ENCODE measurements around the gene FAM24B. TPM values are rescaled to one million over a fixed set of nuclear protein-coding genes. Genes with fewer than 3 reads are reported as not detected.

Gene FAM24B
- total RNA-seq, 3 donors from 2014 or later = 3.7 to 6.6 (median 5.4) TPM

DNA sequence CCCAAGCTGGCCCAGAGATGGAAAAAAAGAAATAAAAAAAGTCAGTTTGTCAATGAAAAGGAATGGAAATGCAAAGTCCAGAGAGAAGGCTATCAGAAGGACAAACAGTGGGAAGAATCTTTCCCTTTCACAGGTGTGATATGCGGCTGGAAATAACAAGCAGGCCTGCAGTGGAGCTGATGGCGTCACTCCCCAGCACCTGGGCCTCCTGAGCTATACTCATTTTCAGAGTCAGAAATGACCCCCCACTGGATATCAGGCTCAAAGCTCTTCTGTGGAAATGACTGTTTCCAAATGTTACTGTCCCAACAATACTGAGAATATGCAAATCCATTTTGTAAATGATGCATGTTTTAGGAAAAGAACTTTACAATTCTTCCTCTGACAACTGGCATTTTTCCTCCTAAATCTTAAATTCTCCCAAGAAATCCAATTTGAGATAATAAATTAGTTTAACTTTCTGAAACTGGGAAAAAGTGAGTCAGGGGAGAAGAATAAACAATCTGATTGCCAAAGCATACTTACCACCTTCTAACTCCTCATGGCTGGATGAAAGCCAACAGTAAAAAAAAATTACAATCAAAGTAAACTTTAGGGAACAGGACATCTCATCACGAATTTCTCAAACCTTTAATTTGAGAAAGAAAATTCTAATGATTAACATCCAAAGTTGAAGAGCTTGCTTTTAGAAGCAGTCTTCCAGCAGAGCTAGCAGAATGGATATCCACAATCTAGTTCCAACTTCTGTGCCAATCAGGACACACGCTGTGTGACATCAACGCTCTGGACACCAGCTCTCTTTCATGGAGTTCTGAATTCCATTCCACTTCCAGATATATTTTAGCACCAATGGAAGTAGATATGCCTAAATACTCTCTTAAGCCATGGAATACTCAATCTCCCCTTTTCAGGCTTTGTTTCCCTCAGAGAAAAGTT lies 28.4 kb downstream of the FAM24B start:
- H3K27ac ChIP-seq = no peak overlapping the region
- H3K4me3 ChIP-seq = no peak overlapping the region
- H3K4me1 ChIP-seq = no peaks in the 10 kb centered on the region
- TF ChIP-seq, protein P1, sequence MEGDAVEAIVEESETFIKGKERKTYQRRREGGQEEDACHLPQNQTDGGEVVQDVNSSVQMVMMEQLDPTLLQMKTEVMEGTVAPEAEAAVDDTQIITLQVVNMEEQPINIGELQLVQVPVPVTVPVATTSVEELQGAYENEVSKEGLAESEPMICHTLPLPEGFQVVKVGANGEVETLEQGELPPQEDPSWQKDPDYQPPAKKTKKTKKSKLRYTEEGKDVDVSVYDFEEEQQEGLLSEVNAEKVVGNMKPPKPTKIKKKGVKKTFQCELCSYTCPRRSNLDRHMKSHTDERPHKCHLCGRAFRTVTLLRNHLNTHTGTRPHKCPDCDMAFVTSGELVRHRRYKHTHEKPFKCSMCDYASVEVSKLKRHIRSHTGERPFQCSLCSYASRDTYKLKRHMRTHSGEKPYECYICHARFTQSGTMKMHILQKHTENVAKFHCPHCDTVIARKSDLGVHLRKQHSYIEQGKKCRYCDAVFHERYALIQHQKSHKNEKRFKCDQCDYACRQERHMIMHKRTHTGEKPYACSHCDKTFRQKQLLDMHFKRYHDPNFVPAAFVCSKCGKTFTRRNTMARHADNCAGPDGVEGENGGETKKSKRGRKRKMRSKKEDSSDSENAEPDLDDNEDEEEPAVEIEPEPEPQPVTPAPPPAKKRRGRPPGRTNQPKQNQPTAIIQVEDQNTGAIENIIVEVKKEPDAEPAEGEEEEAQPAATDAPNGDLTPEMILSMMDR (IDR thresholded peaks at IDR 0.05) = no peak
- no peak for TF ChIP-seq POLR2AphosphoS5 (IDR thresholded peaks at IDR 0.05)
- TF ChIP-seq POLR2A (IDR thresholded peaks at IDR 0.05) = no peak
- H3K27me3 ChIP-seq = no peaks in the 10 kb centered on the region
- no peaks in the 10 kb centered on the region for H3K9me3 ChIP-seq
- intact Hi-C loops (cut with DNase I; ENCODE audit: low total_unique reads) = no loop called here
- H3K36me3 ChIP-seq = no peaks in the 10 kb centered on the region
- no peak for DNase-seq (ENCODE audit: low spot score in 2 of 2)

DNA sequence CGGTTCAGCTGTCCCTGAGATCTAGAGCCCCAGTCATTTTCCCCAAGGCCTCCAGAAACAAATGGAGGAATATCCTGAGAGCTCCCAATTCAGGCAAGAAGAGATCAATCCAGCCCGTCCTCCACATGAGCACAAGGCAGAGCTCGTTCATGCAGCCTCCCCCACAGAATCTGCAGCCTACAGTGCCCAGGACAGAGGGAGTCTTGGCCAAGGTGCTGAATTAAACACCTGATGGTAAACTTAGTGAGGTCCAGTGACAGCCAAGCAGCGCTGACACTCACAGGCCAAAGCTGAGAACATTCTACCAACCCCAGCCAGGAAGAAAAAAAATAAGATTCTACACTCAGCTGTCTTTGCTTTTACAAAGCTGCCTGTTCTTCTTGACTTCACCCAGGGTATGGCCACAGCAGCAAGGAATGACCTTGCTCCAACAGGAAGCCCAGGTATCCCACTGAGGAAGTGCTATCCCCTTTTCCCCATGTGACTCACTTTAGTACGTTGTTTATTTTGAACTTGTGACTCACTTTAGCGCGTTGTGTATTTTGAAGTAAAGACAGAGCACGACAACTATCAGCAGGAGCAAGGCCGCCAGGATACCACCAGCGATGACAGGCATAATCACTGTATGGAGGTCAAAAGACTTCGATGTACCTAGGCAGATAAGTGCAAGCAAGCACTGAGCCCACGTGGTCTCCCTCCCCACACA lies 29.3 kb downstream of the FAM24B start:
- intact Hi-C loops (cut with DNase I; ENCODE audit: low total_unique reads) = no loop called here
- no peaks in the 10 kb centered on the region for H3K4me1 ChIP-seq
- TF ChIP-seq POLR2AphosphoS5 (IDR thresholded peaks at IDR 0.05) (no peak), POLR2A (IDR thresholded peaks at IDR 0.05) (no peak)
- TF ChIP-seq, protein P1 (IDR thresholded peaks at IDR 0.05) = no peak
- no peak for DNase-seq (ENCODE audit: low spot score in 2 of 2)
- no peak overlapping the region for H3K4me3 ChIP-seq
- H3K27me3 ChIP-seq = no peaks in the 10 kb centered on the region
- no peaks in the 10 kb centered on the region for H3K36me3 ChIP-seq
- no peaks in the 10 kb centered on the region for H3K9me3 ChIP-seq
- no peak overlapping the region for H3K27ac ChIP-seq

DNA sequence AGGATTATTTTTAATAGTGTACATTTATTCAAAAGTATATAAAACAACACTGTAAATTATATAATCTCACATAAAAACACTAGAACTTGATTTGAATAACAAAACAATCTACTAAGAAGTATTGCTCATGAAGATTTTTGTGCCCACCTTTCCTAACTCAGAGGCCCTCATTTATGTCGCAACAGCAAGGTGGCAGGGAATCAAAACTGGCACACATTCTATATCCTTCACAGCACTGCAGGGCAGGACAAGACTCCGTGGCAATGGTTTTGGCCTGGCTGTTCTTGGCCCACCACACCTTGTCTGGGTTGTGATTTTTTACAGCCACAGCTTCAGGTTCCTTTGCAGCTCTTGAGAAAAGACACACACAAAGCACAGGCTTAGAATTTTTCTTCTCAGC lies 30.3 kb downstream of the FAM24B start:
- Histone ChIP-seq H3K27me3 (no peaks in the 10 kb centered on the region), H3K4me3 (no peak overlapping the region), H3K36me3 (no peaks in the 10 kb centered on the region), H3K27ac (no peak overlapping the region), H3K4me1 (no peaks in the 10 kb centered on the region), H3K9me3 (no peaks in the 10 kb centered on the region)
- TF ChIP-seq POLR2A (IDR thresholded peaks at IDR 0.05) = no peak
- no peak for TF ChIP-seq POLR2AphosphoS5 (IDR thresholded peaks at IDR 0.05)
- TF ChIP-seq, protein P1 (IDR thresholded peaks at IDR 0.05) = no peak
- intact Hi-C loops (cut with DNase I; ENCODE audit: low total_unique reads) = no loop called here
- DNase-seq (ENCODE audit: low spot score in 2 of 2) = no peak

GRCh38 chr10:122847782-122848604 lies 31.4 kb downstream of the FAM24B start:
- no peak for TF ChIP-seq POLR2AphosphoS5 (IDR thresholded peaks at IDR 0.05)
- TF ChIP-seq, protein P1 (IDR thresholded peaks at IDR 0.05) = no peak
- TF ChIP-seq POLR2A (IDR thresholded peaks at IDR 0.05) = no peak
- no peaks in the 10 kb centered on the region for H3K36me3 ChIP-seq

More at GRCh38 chr10:122847782-122848604, 31.4 kb downstream of the FAM24B start:
- no peak for DNase-seq (ENCODE audit: low spot score in 2 of 2)
- no peak overlapping the region for H3K27ac ChIP-seq
- H3K4me3 ChIP-seq = no peak overlapping the region
- H3K9me3 ChIP-seq = peaks cover 0 to under 1% of the 10 kb centered on the region in 2 donors
- no peaks in the 10 kb centered on the region for H3K4me1 ChIP-seq
- intact Hi-C loops (cut with DNase I; ENCODE audit: low total_unique reads) = no loop called here
- H3K27me3 ChIP-seq = no peaks in the 10 kb centered on the region
